Breast epithelium (tissue), 4 donors: ENCODE data around the gene SPATA2L. TPM values are rescaled to one million over a fixed set of nuclear protein-coding genes. Genes with fewer than 3 reads are reported as not detected.

Experiments
- DNase-seq, 2 donors: peaks; one replicate each; pipeline ENCODE4 v3.0.0-alpha.2; 2019; ENCODE audit warnings: low spot score in 2 of 2
- H3K27ac ChIP-seq, 2 donors: fragments of 200-600 bp; sonication (generic) in 1 of 2; one replicate each; pipeline ENCODE4 v1.5.1; 2016 to 2019; ENCODE audit warnings: mild to moderate bottlenecking in 1 of 2
- H3K27me3 ChIP-seq, 2 donors: fragments of 200-600 bp; sonication (generic) in 1 of 2; one replicate each; pipeline versions ENCODE4 v1.5.1 to v1.6.0; 2017 to 2019; ENCODE audit warnings: control low read depth in 1 of 2, mild to moderate bottlenecking in 1 of 2
- H3K36me3 ChIP-seq: fragments of 200-600 bp; one replicate; pipeline ENCODE4 v1.5.1; 2019
- H3K4me1 ChIP-seq, 2 donors: fragments of 200-600 bp; sonication (generic); one replicate each; pipeline ENCODE4 v1.5.1; 2016 to 2019; ENCODE audit warnings: control low read depth in 1 of 2
- H3K4me3 ChIP-seq, 3 donors: fragments of 200-600 bp; sonication (generic); 1 replicate in 2 of 3; 2 replicates in 1 of 3; pipeline ENCODE4 v1.5.1; 2016 to 2019; ENCODE audit warnings: mild to moderate bottlenecking in 3 of 3, moderate library complexity in 2 of 3
- H3K9me3 ChIP-seq, 2 donors: fragments of 200-600 bp; sonication (generic) in 1 of 2; one replicate each; pipeline ENCODE4 v1.5.1; 2016 to 2019; ENCODE audit warnings: control low read depth in 1 of 2
- POLR2A ChIP-seq: fragments of 450-650 bp; IDR thresholded peaks from one replicate; pipeline ENCODE4 v1.6.1; 2016; ENCODE audit warnings: antibody characterized with exemption, mild to moderate bottlenecking, moderate library complexity
- POLR2AphosphoS5 ChIP-seq, 3 donors: sonication (generic); formaldehyde crosslinking; IDR thresholded peaks; one replicate each; pipeline ENCODE4 v1.6.1; 2017; ENCODE audit warnings: antibody characterized with exemption in 3 of 3
- intact Hi-C: fragments of 100-400 bp; cut with DNase I; formaldehyde crosslinking; loops from one replicate; pipeline ENCODE4 v1.15.1; 2023; ENCODE audit warnings: low total_unique reads
- total RNA-seq, 3 donors: library from RNA; depleted of rRNA; stranded (reverse); fragments of >200 nt; gene quantifications; one replicate each; pipeline ENCODE4 v1.1.0, GENCODE V29; 2016
- TF ChIP-seq, protein P1 (sequence below), 3 donors: fragments of 450-650 bp; IDR thresholded peaks; one replicate each; pipeline ENCODE4 v1.5.1; 2016 to 2017; ENCODE audit warnings: antibody characterized with exemption in 3 of 3, mild to moderate bottlenecking in 3 of 3, moderate library complexity in 3 of 3

SPATA2L gene
- total RNA-seq, 3 donors from 2014 or later, result 9.0 to 15.1 (median 14.3) TPM

DNA sequence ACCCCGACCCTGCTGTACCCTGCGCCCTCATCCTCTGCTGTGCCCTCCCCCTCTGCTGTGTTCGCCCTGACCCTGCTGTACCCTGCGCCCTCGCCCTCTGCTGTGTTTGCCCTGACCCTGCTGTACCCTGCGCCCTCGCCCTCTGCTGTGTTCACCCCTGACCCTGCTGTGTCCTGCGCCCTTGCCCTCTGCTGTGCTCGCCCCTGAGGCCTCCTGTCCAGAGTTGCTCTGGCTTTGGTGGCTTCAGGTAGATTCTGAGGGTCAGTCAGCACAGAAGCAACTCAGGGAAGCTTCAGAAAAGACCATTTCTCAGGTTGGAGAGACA, 31.4 kb upstream of the SPATA2L start:
- Histone ChIP-seq H3K9me3 (no peaks in the 10 kb centered on the region), H3K4me3 (no peak overlapping the region), H3K27ac (no peak overlapping the region), H3K27me3 (no peaks in the 10 kb centered on the region), H3K36me3 (peaks cover 12% of the 10 kb centered on the region), H3K4me1 (no peaks in the 10 kb centered on the region)
- no peak for DNase-seq
- TF ChIP-seq, protein P1, sequence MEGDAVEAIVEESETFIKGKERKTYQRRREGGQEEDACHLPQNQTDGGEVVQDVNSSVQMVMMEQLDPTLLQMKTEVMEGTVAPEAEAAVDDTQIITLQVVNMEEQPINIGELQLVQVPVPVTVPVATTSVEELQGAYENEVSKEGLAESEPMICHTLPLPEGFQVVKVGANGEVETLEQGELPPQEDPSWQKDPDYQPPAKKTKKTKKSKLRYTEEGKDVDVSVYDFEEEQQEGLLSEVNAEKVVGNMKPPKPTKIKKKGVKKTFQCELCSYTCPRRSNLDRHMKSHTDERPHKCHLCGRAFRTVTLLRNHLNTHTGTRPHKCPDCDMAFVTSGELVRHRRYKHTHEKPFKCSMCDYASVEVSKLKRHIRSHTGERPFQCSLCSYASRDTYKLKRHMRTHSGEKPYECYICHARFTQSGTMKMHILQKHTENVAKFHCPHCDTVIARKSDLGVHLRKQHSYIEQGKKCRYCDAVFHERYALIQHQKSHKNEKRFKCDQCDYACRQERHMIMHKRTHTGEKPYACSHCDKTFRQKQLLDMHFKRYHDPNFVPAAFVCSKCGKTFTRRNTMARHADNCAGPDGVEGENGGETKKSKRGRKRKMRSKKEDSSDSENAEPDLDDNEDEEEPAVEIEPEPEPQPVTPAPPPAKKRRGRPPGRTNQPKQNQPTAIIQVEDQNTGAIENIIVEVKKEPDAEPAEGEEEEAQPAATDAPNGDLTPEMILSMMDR (IDR thresholded peaks at IDR 0.05), result no peak
- TF ChIP-seq POLR2AphosphoS5 (IDR thresholded peaks at IDR 0.05) (no peak), POLR2A (no peak)
- intact Hi-C loops, result no loop called here

DNA sequence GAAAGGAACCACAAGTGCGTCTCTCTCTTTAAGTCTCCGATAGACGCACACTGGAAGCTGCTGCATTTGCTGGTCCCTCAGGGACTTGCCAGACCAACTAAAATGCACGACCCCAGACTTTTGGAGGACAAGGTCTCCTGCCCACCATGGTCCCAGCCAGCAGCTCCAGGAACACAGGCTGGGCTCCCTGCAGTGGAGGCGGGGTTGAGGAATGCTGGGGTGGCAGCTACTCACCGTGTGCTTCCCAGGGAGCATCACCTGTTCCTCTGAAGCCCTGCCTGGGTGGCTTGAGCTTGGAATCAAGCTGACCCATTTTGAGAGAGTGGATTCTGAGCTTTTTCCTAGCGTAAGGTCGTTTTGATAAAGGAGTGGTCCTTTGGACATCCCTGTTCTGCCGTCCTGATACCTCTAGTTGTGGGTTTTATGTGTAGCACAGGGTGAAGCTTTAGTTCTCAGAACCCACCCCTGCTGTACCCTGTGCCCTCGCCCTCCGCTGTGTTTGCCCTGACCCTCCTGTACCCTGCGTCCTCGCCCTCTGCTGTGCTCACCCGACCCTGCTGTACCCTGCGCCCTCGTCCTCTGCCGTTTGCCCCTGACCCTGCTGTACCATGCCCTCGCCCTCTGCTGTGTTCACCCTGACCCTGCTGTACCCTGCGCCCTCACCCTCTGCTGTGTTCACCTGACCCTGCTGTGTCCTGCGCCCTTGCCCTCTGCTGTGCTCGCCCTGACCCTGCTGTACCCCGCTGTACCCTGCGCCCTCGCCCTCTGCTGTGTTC, 30.8 kb upstream of the SPATA2L start:
- no peak overlapping the region for H3K4me3 ChIP-seq
- H3K27ac ChIP-seq, result no peak overlapping the region
- intact Hi-C loops, result no loop called here
- H3K9me3 ChIP-seq, result no peaks in the 10 kb centered on the region
- no peak for TF ChIP-seq POLR2AphosphoS5 (IDR thresholded peaks at IDR 0.05)
- TF ChIP-seq POLR2A, result no peak
- TF ChIP-seq, protein P1 (IDR thresholded peaks at IDR 0.05), result no peak
- no peaks in the 10 kb centered on the region for H3K4me1 ChIP-seq
- no peak for DNase-seq
- peaks cover 9% of the 10 kb centered on the region for H3K36me3 ChIP-seq
- H3K27me3 ChIP-seq, result no peaks in the 10 kb centered on the region

DNA sequence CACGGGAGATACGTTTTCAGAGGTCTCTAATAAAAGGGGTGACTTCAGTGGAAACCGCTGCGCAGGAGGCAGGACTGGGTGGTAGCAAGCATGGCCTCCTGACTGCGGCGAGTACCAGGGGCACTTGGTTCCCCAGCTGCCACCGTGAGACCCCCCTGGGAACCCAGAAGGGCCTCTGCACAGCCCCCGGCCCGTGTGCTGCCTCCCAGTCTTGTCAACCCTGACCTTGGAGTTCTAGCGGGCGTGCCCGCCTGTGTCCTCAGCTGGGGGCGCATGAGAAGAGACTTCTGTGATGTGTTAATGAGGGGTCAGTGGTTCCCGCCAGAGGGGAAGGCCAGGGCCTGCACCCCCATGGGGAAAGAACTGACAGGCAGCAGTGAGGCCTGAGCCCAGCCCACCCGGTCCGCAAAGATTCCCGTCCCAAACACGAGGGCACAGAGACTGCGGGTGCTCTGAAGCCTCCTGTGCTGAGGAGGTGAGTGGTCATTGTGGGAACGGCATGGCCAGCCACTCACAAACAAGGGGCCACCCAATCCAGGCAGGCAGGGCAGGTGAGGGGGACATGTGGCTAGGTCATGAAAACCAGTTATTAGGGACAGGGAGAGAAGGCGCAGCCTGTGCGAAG, 29.2 kb upstream of the SPATA2L start:
- Histone ChIP-seq H3K27me3 (no peaks in the 10 kb centered on the region), H3K4me1 (no peaks in the 10 kb centered on the region), H3K4me3 (no peak overlapping the region), H3K9me3 (no peaks in the 10 kb centered on the region), H3K27ac (no peak overlapping the region), H3K36me3 (peaks cover 9% of the 10 kb centered on the region)
- no peak for DNase-seq
- intact Hi-C loops, result no loop called here
- TF ChIP-seq POLR2AphosphoS5 (IDR thresholded peaks at IDR 0.05) (no peak), POLR2A (no peak)
- TF ChIP-seq, protein P1 (IDR thresholded peaks at IDR 0.05), result no peak

DNA sequence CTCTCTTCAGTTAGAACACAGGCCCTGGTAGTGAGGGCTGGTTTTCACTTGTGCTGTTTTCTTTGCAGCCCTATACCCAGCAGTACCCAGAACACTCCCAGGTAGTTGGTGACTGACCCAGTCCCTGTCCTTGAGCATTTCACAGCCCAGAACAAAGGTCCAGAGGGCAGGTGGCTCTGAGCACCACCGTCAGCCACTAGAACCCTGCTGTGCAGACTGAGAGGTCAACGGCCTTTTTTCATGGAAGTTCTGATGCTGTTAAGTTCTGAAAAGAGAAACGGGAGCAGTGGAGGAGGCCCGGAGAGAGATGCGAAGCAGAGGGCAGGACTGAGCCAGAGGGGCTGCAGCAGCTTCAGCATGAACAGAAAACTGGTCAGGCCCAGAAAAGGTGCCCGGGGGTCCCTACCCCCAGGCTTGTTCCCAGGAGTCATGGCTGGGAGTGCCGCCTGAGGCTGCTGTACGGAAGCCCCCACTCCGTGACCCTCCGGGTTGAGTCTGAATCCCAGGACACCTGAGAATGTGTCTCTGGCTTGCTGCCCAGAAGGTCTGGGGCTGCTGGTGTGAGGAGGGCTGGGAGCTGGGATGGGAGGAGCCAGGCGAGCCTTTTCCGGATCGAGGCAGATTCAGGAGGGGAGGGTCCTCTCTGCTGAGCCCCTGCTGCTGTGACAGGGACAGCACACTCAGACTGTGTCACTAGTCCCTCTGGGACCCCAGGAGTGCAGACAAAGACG, 28.5 kb upstream of the SPATA2L start:
- H3K36me3 ChIP-seq, result peaks cover 9% of the 10 kb centered on the region
- TF ChIP-seq POLR2A, result no peak
- TF ChIP-seq, protein P1 (IDR thresholded peaks at IDR 0.05), result no peak
- TF ChIP-seq POLR2AphosphoS5 (IDR thresholded peaks at IDR 0.05), result no peak

DNA sequence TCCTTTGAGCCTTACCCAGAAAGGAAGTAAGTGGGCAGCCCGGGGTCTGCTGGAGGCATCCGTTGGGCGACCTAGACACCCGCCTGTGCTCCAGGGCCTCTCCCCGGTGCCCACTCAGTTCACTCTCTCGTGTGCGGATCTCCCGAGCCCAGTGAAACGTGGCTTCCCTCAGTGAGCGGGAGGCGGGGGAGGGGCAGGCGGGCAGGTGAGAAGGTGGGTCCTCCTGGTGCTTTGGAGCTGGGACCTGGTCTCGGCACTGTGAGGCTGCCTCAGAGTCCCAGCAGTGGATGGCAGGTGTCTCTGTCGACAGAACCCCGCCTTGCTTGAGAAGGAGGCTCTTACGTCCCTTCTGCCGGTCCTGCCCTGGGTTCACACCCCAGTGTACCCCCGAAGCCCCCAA, 27.8 kb upstream of the SPATA2L start:
- TF ChIP-seq, protein P1 (IDR thresholded peaks at IDR 0.05), result no peak
- no peak for TF ChIP-seq POLR2A
- no peak for TF ChIP-seq POLR2AphosphoS5 (IDR thresholded peaks at IDR 0.05)
- H3K36me3 ChIP-seq, result peaks cover 9% of the 10 kb centered on the region
- intact Hi-C loops, result no loop called here

More for the DNA sequence above, 28.5 kb upstream of the SPATA2L start:
- intact Hi-C loops, result no loop called here
- no peak overlapping the region for H3K27ac ChIP-seq
- no peak overlapping the region for H3K4me3 ChIP-seq
- no peaks in the 10 kb centered on the region for H3K4me1 ChIP-seq
- H3K9me3 ChIP-seq, result no peaks in the 10 kb centered on the region
- DNase-seq, result no peak
- no peaks in the 10 kb centered on the region for H3K27me3 ChIP-seq

More for the DNA sequence above, 27.8 kb upstream of the SPATA2L start:
- H3K4me1 ChIP-seq, result no peaks in the 10 kb centered on the region
- no peaks in the 10 kb centered on the region for H3K9me3 ChIP-seq
- DNase-seq, result no peak
- H3K27ac ChIP-seq, result no peak overlapping the region
- no peaks in the 10 kb centered on the region for H3K27me3 ChIP-seq
- no peak overlapping the region for H3K4me3 ChIP-seq
